ENCODE measurements around the gene ARSG. TPM values are rescaled to one million over a fixed set of nuclear protein-coding genes. Genes with fewer than 3 reads are reported as not detected.

ARSG gene
- total and polyA plus RNA-seq, 2 of the 13 experiments (the other 11 are each of a cell fraction or from before 2014, with no cell fraction given): 3.7 to 15.2 TPM

- TF ChIP-seq FIP1L1 (IDR thresholded peaks at IDR 0.05; ENCODE audit: borderline replicate concordance, insufficient read depth, low read depth, low read length) (no peak), ZMAT5 (CRISPR knock-in tag; IDR thresholded peaks at IDR 0.05; ENCODE audit: borderline replicate concordance, low read depth) (0 out of 2 replicates have a peak, but pooled peaks have one; percentile 50), ZZZ3 (CRISPR knock-in tag; IDR thresholded peaks at IDR 0.05; ENCODE audit: borderline replicate concordance) (no peak), YY1 (IDR thresholded peaks at IDR 0.05; ENCODE audit: insufficient read depth, insufficient replicate concordance, low read depth, low read length) (no peak), HNF4A (CRISPR knock-in tag; IDR thresholded peaks at IDR 0.05) (no peak), ZNF274 (CRISPR knock-in tag; IDR thresholded peaks at IDR 0.05) (peak; percentile 90; the same call in 1 of the 2 replicates), ZFP62 (CRISPR knock-in tag; IDR thresholded peaks at IDR 0.05) (no peak), ZNF577 (CRISPR knock-in tag; IDR thresholded peaks at IDR 0.05; ENCODE audit: borderline replicate concordance, low read depth) (no peak), FOSL2 (CRISPR knock-in tag; IDR thresholded peaks at IDR 0.05) (no peak), ZHX2 (IDR thresholded peaks at IDR 0.05; ENCODE audit: low read depth) (no peak), ZHX2 (CRISPR knock-in tag; IDR thresholded peaks at IDR 0.05; ENCODE audit: borderline replicate concordance) (no peak), ZNF460 (CRISPR knock-in tag; IDR thresholded peaks at IDR 0.05; ENCODE audit: borderline replicate concordance) (no peak), THAP11 (CRISPR knock-in tag; IDR thresholded peaks at IDR 0.05) (no peak), ARNT (IDR thresholded peaks at IDR 0.05) (no peak), ZNF230 (CRISPR knock-in tag; IDR thresholded peaks at IDR 0.05) (no peak), TMF1 (CRISPR knock-in tag; IDR thresholded peaks at IDR 0.05; ENCODE audit: low read depth) (no peak), RFXANK (CRISPR knock-in tag; IDR thresholded peaks at IDR 0.05) (no peak), ZFP91 (CRISPR knock-in tag; IDR thresholded peaks at IDR 0.05; ENCODE audit: borderline replicate concordance) (peak; percentile 75; the same call in 1 of the 2 replicates), SMC3 (IDR thresholded peaks at IDR 0.05; ENCODE audit: low read length) (no peak), ZNF660 (CRISPR knock-in tag; IDR thresholded peaks at IDR 0.05; ENCODE audit: borderline replicate concordance, low read depth) (no peak), ZBTB37 (CRISPR knock-in tag; IDR thresholded peaks at IDR 0.05) (no peak)
These were observed 884 bp upstream of the ARSG start (continued) for GRCh38 chr17:68290268-68290954.
